Glutamatergic neuron (in vitro differentiated cells): ENCODE measurements around the gene ZNF445. TPM values are rescaled to one million over a fixed set of nuclear protein-coding genes. Genes with fewer than 3 reads are reported as not detected.

Experiments
- DNase-seq: peaks from one replicate; pipeline ENCODE4 v3.0.0; 2022
- H3K27ac Mint-ChIP-seq: one replicate; pipeline ENCODE4 v1.8.0; 2020; ENCODE audit warnings: mild to moderate bottlenecking, mixed read lengths, inconsistent platforms; ENCODE audit not compliant: unreplicated experiment
- H3K27me3 Mint-ChIP-seq: one replicate; pipeline ENCODE4 v1.8.0; 2020; ENCODE audit warnings: mild to moderate bottlenecking, moderate library complexity, mixed read lengths, inconsistent platforms; ENCODE audit not compliant: unreplicated experiment
- H3K36me3 Mint-ChIP-seq: one replicate; pipeline ENCODE4 v1.8.0; 2020; ENCODE audit warnings: mild to moderate bottlenecking, mixed read lengths, inconsistent platforms; ENCODE audit not compliant: unreplicated experiment
- H3K4me1 Mint-ChIP-seq: one replicate; pipeline ENCODE4 v1.8.0; 2020; ENCODE audit warnings: mild to moderate bottlenecking, low read depth, mixed read lengths, inconsistent platforms; ENCODE audit not compliant: unreplicated experiment
- H3K4me3 Mint-ChIP-seq: one replicate; pipeline ENCODE4 v1.8.0; 2020; ENCODE audit warnings: mild to moderate bottlenecking, mixed read lengths, inconsistent platforms; ENCODE audit not compliant: unreplicated experiment
- H3K9me3 Mint-ChIP-seq: one replicate; pipeline ENCODE4 v1.8.0; 2020; ENCODE audit warnings: mild to moderate bottlenecking, moderate library complexity, mixed read lengths, inconsistent platforms; ENCODE audit not compliant: unreplicated experiment
- total RNA-seq: library from RNA; stranded (reverse); fragmentation: NEBNext Ultra II Directional; extraction: Animal tissue kit (Norgen Biotek cat#: 25700); gene quantifications from one replicate; pipeline ENCODE4 v1.2.1, GENCODE V29; 2021; ENCODE audit not compliant: unreplicated experiment
- TF ChIP-seq, protein P1 (sequence below): fragments of 200-600 bp; sonication (generic); IDR thresholded peaks from one replicate; pipeline ENCODE4 v1.5.0; 2021; ENCODE audit not compliant: partially characterized antibody, unreplicated experiment

The ZNF445 gene
- total RNA-seq, 1 donor from 2014 or later = 66.8 TPM

DNA sequence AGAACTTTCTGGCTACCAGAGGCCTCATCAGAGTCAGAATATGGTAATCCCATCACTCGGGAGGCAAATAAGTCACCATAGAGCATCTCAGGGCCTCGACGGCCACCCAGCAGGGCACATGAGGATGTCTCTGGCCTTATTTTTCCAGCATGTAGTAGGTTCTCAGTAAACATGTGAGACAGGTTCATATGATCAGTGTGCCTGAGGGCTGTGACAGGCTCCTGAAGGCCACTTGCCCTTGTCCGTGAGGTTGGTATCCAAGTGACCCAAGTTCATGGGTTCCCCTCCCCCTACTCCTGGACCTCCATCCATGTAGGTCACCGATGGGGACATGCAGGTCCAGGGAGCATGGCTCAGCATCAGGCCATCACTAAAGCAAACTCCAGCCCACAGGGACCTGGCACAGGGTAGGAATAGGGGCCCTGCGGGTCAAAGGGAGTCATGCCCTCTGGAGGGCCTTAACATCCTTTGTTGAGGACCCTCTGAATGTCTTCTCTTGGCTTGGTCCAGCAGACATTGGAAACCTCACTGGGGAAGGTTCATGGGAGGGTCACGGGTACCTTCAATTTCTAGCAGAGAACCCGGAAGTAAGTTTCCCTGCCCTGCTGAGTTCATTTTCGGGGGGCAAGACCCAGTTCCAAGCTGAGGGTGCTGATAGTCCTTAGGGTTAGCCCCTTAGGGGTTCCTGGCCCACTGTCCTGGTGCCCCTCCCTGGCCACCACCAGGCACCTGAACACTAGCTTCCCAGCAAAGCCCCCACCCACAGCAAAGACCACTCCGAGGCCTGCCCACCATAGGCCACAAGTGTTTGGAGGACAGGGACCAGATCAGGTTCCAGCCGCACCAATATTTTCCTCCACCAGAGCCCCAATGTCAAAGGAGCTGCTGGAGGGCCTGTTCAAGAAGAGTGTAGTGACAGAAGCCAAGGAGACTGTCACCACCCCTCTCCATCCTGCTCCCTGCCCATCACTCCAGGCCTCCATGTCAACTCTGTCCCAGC, 61.1 kb downstream of the ZNF445 start:
- H3K9me3 Mint-ChIP-seq = peaks cover 3% of the 10 kb centered on the region
- H3K27ac Mint-ChIP-seq = no peak overlapping the region
- peaks cover 11% of the 10 kb centered on the region for H3K27me3 Mint-ChIP-seq
- H3K36me3 Mint-ChIP-seq = peaks cover 11% of the 10 kb centered on the region
- no peaks in the 10 kb centered on the region for H3K4me1 Mint-ChIP-seq
- TF ChIP-seq, protein P1, sequence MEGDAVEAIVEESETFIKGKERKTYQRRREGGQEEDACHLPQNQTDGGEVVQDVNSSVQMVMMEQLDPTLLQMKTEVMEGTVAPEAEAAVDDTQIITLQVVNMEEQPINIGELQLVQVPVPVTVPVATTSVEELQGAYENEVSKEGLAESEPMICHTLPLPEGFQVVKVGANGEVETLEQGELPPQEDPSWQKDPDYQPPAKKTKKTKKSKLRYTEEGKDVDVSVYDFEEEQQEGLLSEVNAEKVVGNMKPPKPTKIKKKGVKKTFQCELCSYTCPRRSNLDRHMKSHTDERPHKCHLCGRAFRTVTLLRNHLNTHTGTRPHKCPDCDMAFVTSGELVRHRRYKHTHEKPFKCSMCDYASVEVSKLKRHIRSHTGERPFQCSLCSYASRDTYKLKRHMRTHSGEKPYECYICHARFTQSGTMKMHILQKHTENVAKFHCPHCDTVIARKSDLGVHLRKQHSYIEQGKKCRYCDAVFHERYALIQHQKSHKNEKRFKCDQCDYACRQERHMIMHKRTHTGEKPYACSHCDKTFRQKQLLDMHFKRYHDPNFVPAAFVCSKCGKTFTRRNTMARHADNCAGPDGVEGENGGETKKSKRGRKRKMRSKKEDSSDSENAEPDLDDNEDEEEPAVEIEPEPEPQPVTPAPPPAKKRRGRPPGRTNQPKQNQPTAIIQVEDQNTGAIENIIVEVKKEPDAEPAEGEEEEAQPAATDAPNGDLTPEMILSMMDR = no peak
- no peak overlapping the region for H3K4me3 Mint-ChIP-seq
- DNase-seq = no peak

DNA sequence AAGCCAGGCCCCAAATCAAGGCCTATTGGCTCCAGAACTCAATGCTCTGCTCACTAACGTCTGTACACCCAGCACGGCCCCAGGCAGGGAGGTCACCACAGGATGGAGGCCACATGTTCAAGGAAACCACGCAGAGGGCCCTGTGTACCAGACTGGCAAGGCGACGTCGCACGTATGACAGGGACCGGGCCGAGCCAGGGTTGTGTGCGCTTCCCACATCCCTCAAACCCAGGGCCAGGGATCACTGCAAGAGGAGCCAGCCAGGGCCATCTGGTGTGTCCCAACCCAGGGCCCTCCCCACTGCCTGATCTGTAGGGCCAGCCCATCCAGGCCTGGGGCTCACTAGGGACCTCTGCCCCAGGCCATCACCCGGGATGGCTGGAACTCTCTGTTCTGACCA, 62.0 kb downstream of the ZNF445 start:
- no peak for DNase-seq
- Mint-ChIP-seq H3K27ac (no peak overlapping the region), H3K4me3 (no peak overlapping the region), H3K36me3 (peaks cover 11% of the 10 kb centered on the region), H3K9me3 (peaks cover 3% of the 10 kb centered on the region), H3K4me1 (no peaks in the 10 kb centered on the region), H3K27me3 (peaks cover 11% of the 10 kb centered on the region)
- TF ChIP-seq, protein P1 = no peak

DNA sequence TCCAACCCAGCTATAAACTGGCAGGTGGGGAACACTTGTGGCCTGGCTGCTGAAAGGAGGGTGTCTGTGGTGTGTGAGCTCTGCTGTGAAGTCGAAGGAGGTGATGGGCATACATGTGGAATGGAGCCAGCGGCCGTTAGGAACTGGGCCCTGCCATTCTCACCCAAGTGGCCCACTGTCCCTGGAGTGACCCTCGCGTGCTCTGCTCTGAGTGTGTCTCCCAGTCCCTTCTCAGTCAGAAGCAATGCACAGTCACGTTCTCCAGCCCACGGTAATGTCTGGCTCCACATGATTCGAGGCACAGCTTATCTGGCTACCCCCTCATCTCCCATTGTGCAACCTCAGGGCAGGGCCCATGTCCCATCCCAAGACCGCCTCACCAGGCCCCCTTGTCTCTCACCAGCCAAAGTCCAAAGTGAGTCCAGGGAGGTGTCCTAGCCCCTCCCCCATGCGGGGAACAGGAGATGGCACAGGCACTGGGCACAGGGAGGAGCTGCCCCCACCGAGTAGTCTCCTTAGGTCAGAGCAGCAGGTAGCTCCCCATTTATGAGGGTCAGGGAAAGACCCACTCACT, 62.9 kb downstream of the ZNF445 start:
- no peak overlapping the region for H3K27ac Mint-ChIP-seq
- TF ChIP-seq, protein P1 = no peak
- H3K9me3 Mint-ChIP-seq = peaks cover 3% of the 10 kb centered on the region
- no peaks in the 10 kb centered on the region for H3K4me1 Mint-ChIP-seq
- H3K4me3 Mint-ChIP-seq = no peak overlapping the region
- peaks cover 11% of the 10 kb centered on the region for H3K36me3 Mint-ChIP-seq
- no peak for DNase-seq
- peaks cover 11% of the 10 kb centered on the region for H3K27me3 Mint-ChIP-seq

DNA sequence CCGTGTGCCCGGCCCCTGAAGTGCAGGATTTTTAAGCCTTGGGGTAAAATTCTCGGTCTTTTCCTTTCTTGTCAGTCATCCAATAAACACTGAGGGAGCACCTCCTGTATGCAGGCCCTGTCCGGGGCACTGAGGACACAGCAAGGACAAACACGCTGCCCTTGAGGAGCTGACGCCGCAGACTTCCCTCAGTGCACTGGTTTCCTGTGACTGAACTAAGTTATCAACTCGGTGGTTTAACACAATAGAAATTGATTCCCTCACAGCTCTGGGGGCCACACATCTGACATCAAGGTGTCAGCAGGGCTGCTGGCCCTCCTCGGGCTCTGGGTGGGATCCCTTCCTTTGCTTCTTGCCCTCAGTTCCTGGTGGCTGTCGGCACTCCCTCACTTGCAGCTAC, 65.1 kb downstream of the ZNF445 start:
- no peak overlapping the region for H3K27ac Mint-ChIP-seq
- H3K27me3 Mint-ChIP-seq = peaks cover 5% of the 10 kb centered on the region
- TF ChIP-seq, protein P1 = no peak
- H3K4me1 Mint-ChIP-seq = no peaks in the 10 kb centered on the region
- no peaks in the 10 kb centered on the region for H3K36me3 Mint-ChIP-seq
- DNase-seq = no peak
- no peak overlapping the region for H3K4me3 Mint-ChIP-seq
- H3K9me3 Mint-ChIP-seq = peaks cover 1% of the 10 kb centered on the region

DNA sequence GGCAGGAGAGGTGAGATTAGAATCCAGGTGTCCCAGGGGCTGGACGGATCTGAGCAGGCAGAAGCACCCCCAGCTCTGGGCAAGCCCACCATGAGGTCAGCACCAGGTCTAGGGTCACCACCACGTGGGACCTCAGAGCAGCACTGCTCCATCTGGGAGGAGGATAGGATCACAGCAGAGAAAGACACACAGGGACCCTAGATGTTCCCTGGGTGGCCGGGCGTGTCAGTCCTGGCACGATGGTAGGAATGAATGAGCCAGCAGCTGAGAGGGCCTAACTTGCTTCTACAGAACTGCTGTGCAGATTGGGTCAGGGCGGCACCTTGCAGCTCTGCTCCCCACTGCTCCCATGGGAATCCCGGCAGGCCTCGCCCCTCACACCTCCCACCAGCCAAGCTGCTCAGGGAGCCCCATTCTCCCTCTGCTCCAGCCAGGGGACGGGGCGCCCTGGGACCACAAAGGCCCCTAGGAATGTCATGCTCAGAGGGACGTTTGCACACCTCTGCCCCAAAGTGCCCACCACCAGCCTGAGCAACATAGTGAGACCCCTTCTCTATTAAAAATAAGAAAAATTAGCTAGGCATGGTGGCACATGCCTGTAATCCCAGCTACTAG, 66.3 kb downstream of the ZNF445 start:
- no peak overlapping the region for H3K4me3 Mint-ChIP-seq
- H3K4me1 Mint-ChIP-seq = no peaks in the 10 kb centered on the region
- no peaks in the 10 kb centered on the region for H3K36me3 Mint-ChIP-seq
- TF ChIP-seq, protein P1 = no peak
- H3K27me3 Mint-ChIP-seq = peaks cover 2% of the 10 kb centered on the region
- no peak for DNase-seq
- no peaks in the 10 kb centered on the region for H3K9me3 Mint-ChIP-seq
- H3K27ac Mint-ChIP-seq = no peak overlapping the region
